Endothelial cell (in vitro differentiated cells): ENCODE data around the gene KLF16. TPM values are rescaled to one million over a fixed set of nuclear protein-coding genes. Genes with fewer than 3 reads are reported as not detected.
"Not testable (repeated sequence)": the region's sequence is repeated elsewhere in the genome, so short reads cannot be mapped to it uniquely, and the experiment has no call there.

Experiments
- DNase-seq: peaks from one replicate; pipeline ENCODE4 v3.0.0; 2021; ENCODE audit warnings: low spot score
- H3K27ac Mint-ChIP-seq: one replicate; pipeline ENCODE4 v1.8.0; 2021; ENCODE audit warnings: mixed read lengths, inconsistent platforms; ENCODE audit not compliant: unreplicated experiment
- H3K27me3 Mint-ChIP-seq: one replicate; pipeline ENCODE4 v1.8.0; 2021; ENCODE audit warnings: mild to moderate bottlenecking, moderate library complexity, mixed read lengths, inconsistent platforms; ENCODE audit not compliant: unreplicated experiment
- H3K36me3 Mint-ChIP-seq: one replicate; pipeline ENCODE4 v1.8.0; 2021; ENCODE audit warnings: mild to moderate bottlenecking, low read depth, mixed read lengths, inconsistent platforms; ENCODE audit not compliant: unreplicated experiment
- H3K4me1 Mint-ChIP-seq: one replicate; pipeline ENCODE4 v1.8.0; 2021; ENCODE audit warnings: mild to moderate bottlenecking, mixed read lengths, inconsistent platforms; ENCODE audit not compliant: unreplicated experiment
- H3K4me3 Mint-ChIP-seq: one replicate; pipeline ENCODE4 v1.8.0; 2021; ENCODE audit warnings: mild to moderate bottlenecking, mixed read lengths, inconsistent platforms; ENCODE audit not compliant: unreplicated experiment
- H3K9me3 Mint-ChIP-seq: one replicate; pipeline ENCODE4 v1.8.0; 2021; ENCODE audit warnings: mixed read lengths, inconsistent platforms; ENCODE audit not compliant: unreplicated experiment
- CTCF ChIP-seq: fragments of 200-600 bp; sonication (generic); IDR thresholded peaks from one replicate; pipeline ENCODE4 v1.5.0; 2021; ENCODE audit warnings: antibody characterized with exemption; ENCODE audit not compliant: unreplicated experiment
- total RNA-seq: library from RNA; stranded (reverse); fragmentation: NEBNext Ultra II Directional; extraction: Animal tissue kit (Norgen Biotek cat#: 25700); gene quantifications from one replicate; pipeline ENCODE4 v1.2.1, GENCODE V29; 2021; ENCODE audit not compliant: unreplicated experiment

KLF16 gene
- total RNA-seq, 1 donor from 2014 or later, result 19.9 TPM

GRCh38 chr19:1880611-1881392, 17.4 kb upstream of the KLF16 start:
- peaks cover 19% of the 10 kb centered on the region for H3K36me3 Mint-ChIP-seq
- H3K4me1 Mint-ChIP-seq, result peaks cover 25% of the 10 kb centered on the region
- H3K27ac Mint-ChIP-seq, result peak overlapping the region; percentile 57
- no peaks in the 10 kb centered on the region for H3K9me3 Mint-ChIP-seq
- no peak overlapping the region for H3K4me3 Mint-ChIP-seq
- H3K27me3 Mint-ChIP-seq, result peaks cover 38% of the 10 kb centered on the region
- DNase-seq, result no peak
- no peak for TF ChIP-seq CTCF

GRCh38 chr19:1879982-1880381, 16.6 kb upstream of the KLF16 start:
- H3K27ac Mint-ChIP-seq, result peak overlapping the region; percentile 57
- peaks cover 30% of the 10 kb centered on the region for H3K4me1 Mint-ChIP-seq
- H3K36me3 Mint-ChIP-seq, result peaks cover 19% of the 10 kb centered on the region
- DNase-seq, H3K9me3 Mint-ChIP-seq, H3K4me3 Mint-ChIP-seq: not testable (repeated sequence)
- H3K27me3 Mint-ChIP-seq, result peaks cover 42% of the 10 kb centered on the region

GRCh38 chr19:1878583-1878982, 15.2 kb upstream of the KLF16 start:
- peaks cover 41% of the 10 kb centered on the region for H3K27me3 Mint-ChIP-seq
- H3K4me3 Mint-ChIP-seq, DNase-seq, H3K27ac Mint-ChIP-seq, H3K9me3 Mint-ChIP-seq: not testable (repeated sequence)
- peaks cover 29% of the 10 kb centered on the region for H3K4me1 Mint-ChIP-seq
- H3K36me3 Mint-ChIP-seq, result peaks cover 12% of the 10 kb centered on the region

GRCh38 chr19:1877280-1877660, 13.9 kb upstream of the KLF16 start:
- not testable (repeated sequence) for H3K9me3 Mint-ChIP-seq, H3K4me3 Mint-ChIP-seq

GRCh38 chr19:1876496-1877279, 13.3 kb upstream of the KLF16 start:
- peaks cover 16% of the 10 kb centered on the region for H3K4me1 Mint-ChIP-seq
- TF ChIP-seq CTCF, result peak; percentile 5
- H3K36me3 Mint-ChIP-seq, DNase-seq, H3K9me3 Mint-ChIP-seq: not testable (repeated sequence)
- peaks cover 27% of the 10 kb centered on the region for H3K27me3 Mint-ChIP-seq
- peak overlapping the region; percentile 74 for H3K27ac Mint-ChIP-seq
- peak overlapping the region; percentile 90 for H3K4me3 Mint-ChIP-seq

More at GRCh38 chr19:1877280-1877660, 13.9 kb upstream of the KLF16 start:
- peaks cover 16% of the 10 kb centered on the region for H3K4me1 Mint-ChIP-seq
- DNase-seq, H3K27ac Mint-ChIP-seq, H3K36me3 Mint-ChIP-seq: not testable (repeated sequence)
- peaks cover 32% of the 10 kb centered on the region for H3K27me3 Mint-ChIP-seq

- Mint-ChIP-seq H3K4me3 (peak overlapping the region; percentile 96), H3K27ac (peak overlapping the region; percentile 74), H3K27me3 (peaks cover 27% of the 10 kb centered on the region), H3K4me1 (peaks cover 16% of the 10 kb centered on the region), H3K36me3 (peaks cover 3% of the 10 kb centered on the region), H3K9me3 (no peaks in the 10 kb centered on the region)
- DNase-seq, result peak; percentile 91
- no peak for TF ChIP-seq CTCF
These were observed 12.5 kb upstream of the KLF16 start for GRCh38 chr19:1875646-1876495.

GRCh38 chr19:1875265-1875645, 11.9 kb upstream of the KLF16 start:
- peaks cover 16% of the 10 kb centered on the region for H3K4me1 Mint-ChIP-seq
- not testable (repeated sequence) for H3K9me3 Mint-ChIP-seq, DNase-seq, H3K36me3 Mint-ChIP-seq
- H3K27me3 Mint-ChIP-seq, result peaks cover 27% of the 10 kb centered on the region
- peak overlapping the region; percentile 72 for H3K27ac Mint-ChIP-seq
- peak overlapping the region; percentile 96 for H3K4me3 Mint-ChIP-seq
